SK-N-SH (cell line): ENCODE results near the gene CHPF2.

Source experiments
- CHD2 ChIP-seq: fragments of 150-350 bp; IDR thresholded peaks from 2 replicates; pipeline ENCODE4 v1.6.1; 2018; ENCODE audit warnings: low read length; ENCODE audit not compliant: partially characterized antibody
- CTCF ChIP-seq: fragments of 200-600 bp; sonication (generic); IDR thresholded peaks from 2 replicates; pipeline ENCODE4 v1.6.1; 2017; ENCODE audit warnings: antibody characterized with exemption, mild to moderate bottlenecking, moderate library complexity
- EP300 ChIP-seq, 2 experiments: IDR thresholded peaks; 2 replicates each; pipeline versions ENCODE4 v1.4.0 to v1.6.1; 2012; ENCODE audit warnings: borderline replicate concordance in 1 of 2, low read depth in 1 of 2, low read length in 1 of 2
- EZH2phosphoT487 ChIP-seq: fragments of 200-600 bp; sonication (generic); IDR thresholded peaks from 2 replicates; pipeline ENCODE4 v1.6.1; 2017; ENCODE audit warnings: low read depth, mixed run types, mild to moderate bottlenecking, antibody characterized with exemption, moderate library complexity, borderline replicate concordance
- FOXJ3 ChIP-seq: sonication (generic); formaldehyde crosslinking; IDR thresholded peaks from 2 replicates; pipeline ENCODE4 v1.5.1; 2020; ENCODE audit warnings: mild to moderate bottlenecking, missing genetic modification reagents
- FOXM1 ChIP-seq: IDR thresholded peaks from 2 replicates; pipeline ENCODE4 v1.4.0; 2012; ENCODE audit warnings: low read depth, mild to moderate bottlenecking
- MAX ChIP-seq: IDR thresholded peaks from 2 replicates; pipeline ENCODE4 v1.4.0; 2012; ENCODE audit warnings: low read depth
- NFIC ChIP-seq: IDR thresholded peaks from 2 replicates; pipeline ENCODE4 v1.4.0; 2012; ENCODE audit warnings: borderline replicate concordance
- NRF1 ChIP-seq: IDR thresholded peaks from 2 replicates; pipeline ENCODE4 v1.6.1; 2012; ENCODE audit warnings: low read depth, mild to moderate bottlenecking, low read length
- PBX3 ChIP-seq: IDR thresholded peaks from 2 replicates; pipeline ENCODE4; 2012
- POLR2AphosphoS5 ChIP-seq: IDR thresholded peaks from 2 replicates; pipeline ENCODE4 v1.6.1; 2012; ENCODE audit warnings: low read depth, low read length
- RFX5 ChIP-seq: IDR thresholded peaks from 2 replicates; pipeline ENCODE4 v1.6.1; 2012; ENCODE audit warnings: mild to moderate bottlenecking, improper control_type of control experiment, low read length
- RXRA ChIP-seq: IDR thresholded peaks from 2 replicates; pipeline ENCODE4 v1.4.0; 2012; ENCODE audit warnings: low read depth, mild to moderate bottlenecking, borderline replicate concordance
- SMC3 ChIP-seq: IDR thresholded peaks from 2 replicates; pipeline ENCODE4 v1.6.1; 2012; ENCODE audit warnings: low read depth, low read length, improper control_type of control experiment

- TF ChIP-seq CTCF: no peak
- TF ChIP-seq POLR2AphosphoS5: no peak
- TF ChIP-seq PBX3: no peak
- TF ChIP-seq RFX5: no peak
- no peak for TF ChIP-seq EP300 (IDR thresholded peaks at IDR 0.05; ENCODE audit: borderline replicate concordance in 1 of 2, low read depth in 1 of 2, low read length in 1 of 2)
- TF ChIP-seq NRF1: no peak
- TF ChIP-seq EZH2phosphoT487: no peak
- TF ChIP-seq CHD2: no peak
- no peak for TF ChIP-seq MAX
- no peak for TF ChIP-seq FOXM1
- TF ChIP-seq RXRA: no peak
- no peak for TF ChIP-seq NFIC
- TF ChIP-seq FOXJ3 (CRISPR knock-in tag): no peak
- no peak for TF ChIP-seq SMC3
These were observed 46.3 kb upstream of the CHPF2 start for GRCh38 chr7:151185762-151186639.
